Activated T-helper 1 cell treated with anti-CD3 and anti-CD28 coated beads, Interleukin-2, amount 50 U/mL, for 16 hours (primary cell): ENCODE data around the gene IQCF2.
"Not testable (repeated sequence)": the region's sequence is repeated elsewhere in the genome, so short reads cannot be mapped to it uniquely, and the experiment has no call there.

Experiments
- DNase-seq, 2 donors: peaks; one replicate each; pipeline ENCODE4 v3.0.0-alpha.2; 2020; ENCODE audit warnings: low read depth in 1 of 2, low spot score in 1 of 2

IQCF2 gene

GRCh38 chr3:51876186-51876585 is 14.8 kb downstream of the IQCF2 start:
- DNase-seq = no peak

DNA sequence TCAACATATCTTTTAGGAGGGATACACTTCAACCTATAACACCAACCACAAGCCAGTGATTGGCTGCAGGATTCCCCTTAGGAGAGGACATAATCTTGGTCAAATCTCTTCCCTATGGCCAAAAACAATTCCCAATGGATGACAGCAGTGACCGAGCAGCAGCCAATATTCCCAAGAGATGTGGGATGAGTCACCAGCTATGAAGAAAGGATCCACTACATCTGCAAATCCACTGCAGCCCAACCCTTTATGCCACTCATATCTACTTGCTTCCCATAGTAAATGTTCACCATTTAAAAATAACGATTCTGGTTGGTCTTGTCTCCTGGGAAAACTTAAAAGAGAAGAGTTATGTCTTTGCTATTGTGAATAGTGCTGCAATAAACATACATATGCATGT is 18.5 kb downstream of the IQCF2 start:
- DNase-seq = no peak

GRCh38 chr3:51886447-51886846 is 25.0 kb downstream of the IQCF2 start:
- DNase-seq = no peak

GRCh38 chr3:51887620-51888019 is 26.2 kb downstream of the IQCF2 start:
- DNase-seq = no peak

- no peak for DNase-seq
Observed at GRCh38 chr3:51888463-51889105, 27.2 kb downstream of the IQCF2 start.

- DNase-seq = no peak
Observed at GRCh38 chr3:51891242-51892039, 30.0 kb downstream of the IQCF2 start.

DNA sequence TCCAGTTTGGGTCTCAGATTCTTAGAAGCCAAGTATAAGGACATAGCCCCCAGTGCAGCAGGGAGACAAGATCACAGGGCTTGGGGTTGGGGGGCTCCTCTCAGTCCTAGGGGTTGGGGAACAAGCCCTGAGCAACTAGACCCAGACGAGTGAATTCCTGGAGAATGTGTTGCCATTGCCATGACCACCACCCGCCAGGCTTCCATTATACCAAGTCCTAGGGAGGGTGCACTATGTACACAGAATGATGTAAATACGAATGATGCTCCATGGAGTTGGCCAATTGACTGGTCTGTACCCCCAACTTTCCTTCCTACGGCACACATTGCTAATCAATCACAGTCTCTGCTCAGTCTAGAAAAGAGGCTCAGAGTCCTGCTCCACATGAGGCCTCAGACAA is 33.0 kb downstream of the IQCF2 start:
- DNase-seq = no peak

- no peak for DNase-seq
Observed at GRCh38 chr3:51894939-51895338, 33.5 kb downstream of the IQCF2 start.

DNA sequence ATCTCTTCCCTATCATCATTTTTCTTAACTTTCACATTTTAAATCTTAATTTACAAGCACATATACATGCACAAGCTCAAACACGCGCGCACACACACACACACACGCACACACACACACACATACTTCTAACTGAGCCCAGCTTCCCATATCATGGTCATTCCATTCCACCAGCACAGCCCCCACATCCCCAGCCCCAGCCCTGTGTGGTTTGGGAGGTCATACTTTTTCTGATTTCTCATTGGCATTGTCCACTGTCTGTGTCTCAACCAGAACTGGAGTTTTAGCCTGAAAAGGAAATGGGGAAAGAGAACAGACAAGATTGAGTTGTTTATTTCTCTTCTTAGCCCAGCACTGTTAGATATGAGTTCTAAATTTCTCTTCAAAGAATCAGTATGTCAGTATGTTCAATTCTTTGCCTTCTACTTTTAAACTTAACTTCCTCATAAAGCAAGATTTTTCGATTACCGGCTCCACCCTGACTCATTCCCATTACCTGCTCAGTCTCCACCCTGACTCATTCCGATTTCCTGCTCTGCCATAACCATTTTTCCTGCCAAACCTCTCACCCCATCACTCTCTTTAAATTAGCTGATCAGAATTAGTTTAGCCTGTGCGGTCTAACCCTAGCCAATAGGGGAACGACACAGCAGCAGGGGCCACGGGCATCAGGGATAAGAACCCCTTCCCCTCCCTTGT is 35.3 kb downstream of the IQCF2 start:
- DNase-seq = no peak

DNA sequence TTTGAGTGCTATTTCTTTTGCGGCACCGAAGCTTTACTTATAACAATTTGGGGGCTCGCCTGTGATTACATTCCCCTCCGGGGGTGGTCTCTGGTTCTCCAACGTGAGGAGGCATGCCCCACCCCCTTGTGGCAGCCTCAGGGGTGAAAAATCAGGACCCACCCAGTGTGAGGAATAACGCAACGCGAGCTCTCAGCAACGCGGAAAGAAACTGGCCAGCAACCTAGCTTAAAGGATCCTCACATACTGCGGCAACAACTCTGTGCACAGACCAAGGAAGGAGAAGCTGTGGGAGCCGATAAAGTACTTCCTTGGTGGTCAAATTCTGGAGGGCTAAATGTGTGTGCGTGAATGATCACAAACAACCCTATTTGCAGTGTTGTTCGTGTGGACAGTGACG is 36.0 kb downstream of the IQCF2 start:
- no peak for DNase-seq

DNA sequence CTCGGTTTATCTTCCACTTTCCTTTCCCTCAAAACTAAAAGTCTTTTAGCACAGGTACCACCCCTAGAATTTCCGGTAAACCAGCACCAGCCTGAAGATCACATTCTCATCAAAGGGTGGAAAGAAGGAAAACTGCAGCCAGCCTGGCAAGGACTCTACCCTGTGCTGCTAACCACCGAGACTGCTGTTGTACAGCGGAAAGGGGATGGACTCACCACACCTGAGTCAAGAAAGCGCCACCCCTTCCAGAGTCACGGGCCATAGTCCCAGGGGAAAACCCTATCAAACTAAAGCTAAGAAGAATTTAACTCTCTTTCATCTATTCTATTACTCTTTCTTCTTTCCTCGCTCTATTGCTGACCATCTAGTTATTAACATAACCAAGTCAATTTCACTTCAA is 38.6 kb downstream of the IQCF2 start:
- DNase-seq = not testable (repeated sequence)

DNA sequence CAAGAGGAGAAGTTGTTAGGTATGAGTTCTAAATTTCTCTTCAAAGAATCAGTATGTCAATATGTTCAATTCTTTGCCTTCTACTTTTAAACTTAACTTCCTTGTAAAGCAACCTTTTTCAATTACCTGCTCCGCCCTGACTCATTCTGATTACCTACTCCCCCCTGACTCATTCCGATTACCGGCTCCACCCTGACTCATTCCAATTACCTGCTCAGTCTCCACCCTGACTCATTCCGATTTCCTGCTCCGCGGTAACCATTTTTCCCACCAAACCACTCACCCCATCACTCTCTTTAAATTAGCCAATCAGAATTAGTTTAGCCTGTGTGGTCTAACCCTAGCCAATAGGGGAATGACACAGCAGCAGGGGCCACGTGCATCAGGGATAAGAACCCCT is 40.9 kb downstream of the IQCF2 start:
- DNase-seq = not testable (repeated sequence)

- DNase-seq = no peak
Observed at GRCh38 chr3:51904034-51904823, 42.8 kb downstream of the IQCF2 start.

DNA sequence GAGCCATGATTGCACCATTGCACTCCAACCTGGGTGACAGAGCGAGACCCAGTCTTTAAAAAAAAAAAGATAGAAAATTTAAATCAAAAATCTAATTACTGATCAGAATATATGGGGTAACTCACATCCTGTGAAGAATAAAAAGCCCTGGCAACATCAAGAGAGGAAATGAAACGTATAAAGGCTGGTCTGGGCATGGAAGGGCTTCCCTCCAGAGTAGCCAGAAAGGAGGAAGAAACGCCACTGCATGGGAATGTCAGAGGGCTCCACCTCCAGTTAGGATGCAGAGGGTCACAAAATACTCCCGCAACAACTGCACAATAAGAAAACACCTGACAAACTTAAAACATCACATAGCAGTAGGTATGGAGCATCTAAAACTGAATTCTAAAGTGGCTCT is 46.6 kb downstream of the IQCF2 start:
- DNase-seq = no peak
